Cardiac septum (tissue), 1 donor: Measurements from ENCODE around the gene TMEM37. TPM values are rescaled to one million over a fixed set of nuclear protein-coding genes. Genes with fewer than 3 reads are reported as not detected.

Source experiments
- DNase-seq: peaks from one replicate; pipeline ENCODE4 v3.0.0-alpha.2; 2020; ENCODE audit warnings: low spot score
- intact Hi-C: fragments of 100-400 bp; cut with DNase I; formaldehyde crosslinking; loops from one replicate; pipeline ENCODE4 v1.14.0; 2022
- total RNA-seq: library from RNA; stranded (reverse); fragmentation: NEBNext Ultra II Directional; extraction: Animal tissue kit (Norgen Biotek cat#: 25700); gene quantifications from one replicate; pipeline ENCODE4 v1.2.1, GENCODE V29; 2021
- donor health status: DM: no; HTN: no; CAD: no.

TMEM37 gene
- total RNA-seq, 1 donor from 2014 or later, result 1.5 TPM

GRCh38 chr2:119416299-119416923, 15.2 kb upstream of the TMEM37 start:
- intact Hi-C loops, result no loop called here
- DNase-seq, result no peak

GRCh38 chr2:119417908-119418307, 13.7 kb upstream of the TMEM37 start:
- no peak for DNase-seq
- intact Hi-C loops, result no loop called here

- DNase-seq, result no peak
- intact Hi-C loops, result no loop called here
Observed at GRCh38 chr2:119419065-119419464, 12.6 kb upstream of the TMEM37 start.

- intact Hi-C loops, result no loop called here
- DNase-seq, result no peak
Observed at GRCh38 chr2:119419803-119420508, 11.7 kb upstream of the TMEM37 start.

- intact Hi-C loops, result no loop called here
- no peak for DNase-seq
Observed at GRCh38 chr2:119421304-119421703, 10.3 kb upstream of the TMEM37 start.

- DNase-seq, result no peak
- intact Hi-C loops, result no loop called here
Observed at GRCh38 chr2:119421741-119422140, 9.9 kb upstream of the TMEM37 start.

- intact Hi-C loops, result no loop called here
- DNase-seq, result no peak
Observed at GRCh38 chr2:119422360-119423107, 9.1 kb upstream of the TMEM37 start.

GRCh38 chr2:119423108-119423444, 8.6 kb upstream of the TMEM37 start:
- intact Hi-C loops, result no loop called here
- no peak for DNase-seq

GRCh38 chr2:119423811-119424210, 7.8 kb upstream of the TMEM37 start:
- DNase-seq, result no peak
- intact Hi-C loops, result no loop called here

- intact Hi-C loops, result no loop called here
- no peak for DNase-seq
Observed at GRCh38 chr2:119424284-119425118, 7.2 kb upstream of the TMEM37 start.

GRCh38 chr2:119425119-119425405, 6.6 kb upstream of the TMEM37 start:
- DNase-seq, result no peak
- intact Hi-C loops, result no loop called here

- intact Hi-C loops, result no loop called here
- no peak for DNase-seq
Observed at GRCh38 chr2:119425620-119426395, 5.8 kb upstream of the TMEM37 start.

GRCh38 chr2:119426396-119426675, 5.3 kb upstream of the TMEM37 start:
- DNase-seq, result no peak
- intact Hi-C loops, result no loop called here

- intact Hi-C loops, result no loop called here
- no peak for DNase-seq
Observed at GRCh38 chr2:119426801-119427395, 4.8 kb upstream of the TMEM37 start.

GRCh38 chr2:119427756-119428155, 3.9 kb upstream of the TMEM37 start:
- intact Hi-C loops, result no loop called here
- no peak for DNase-seq

- intact Hi-C loops, result no loop called here
- no peak for DNase-seq
Observed at GRCh38 chr2:119428488-119429224, 3.0 kb upstream of the TMEM37 start.

- DNase-seq, result no peak
- intact Hi-C loops, result no loop called here
Observed at GRCh38 chr2:119429225-119429981, 2.3 kb upstream of the TMEM37 start.

GRCh38 chr2:119430023-119430498, 1.6 kb upstream of the TMEM37 start:
- DNase-seq, result no peak
- intact Hi-C loops, result no loop called here
